Measurements from ENCODE around the gene IRX2.

DNA sequence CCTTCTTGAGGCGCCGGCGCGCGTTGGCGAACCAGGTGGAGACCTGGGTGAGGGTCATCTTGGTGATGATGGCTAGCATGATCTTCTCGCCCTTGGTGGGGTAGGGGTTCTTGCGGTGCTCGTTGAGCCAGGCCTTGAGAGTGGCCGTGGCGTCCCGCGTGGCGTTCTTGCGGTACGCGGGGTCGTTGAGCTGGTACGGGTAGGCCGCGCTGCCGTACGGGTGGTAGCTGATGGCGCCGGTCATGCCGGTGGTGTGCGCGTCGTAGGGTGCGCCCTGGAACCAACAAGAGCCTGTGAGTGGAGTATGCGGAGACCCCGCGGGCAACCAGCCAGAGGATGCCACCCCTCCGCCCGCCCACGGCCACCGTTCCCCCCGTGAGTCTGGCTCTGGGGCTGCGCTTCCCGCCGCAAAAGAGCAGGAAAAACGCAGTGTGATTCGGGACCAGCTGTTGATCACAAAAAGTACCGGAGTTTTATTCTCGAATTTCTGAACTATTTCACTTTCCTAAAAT lies 1.9 kb downstream of the IRX2 start:
- TF ChIP-seq, protein P1, sequence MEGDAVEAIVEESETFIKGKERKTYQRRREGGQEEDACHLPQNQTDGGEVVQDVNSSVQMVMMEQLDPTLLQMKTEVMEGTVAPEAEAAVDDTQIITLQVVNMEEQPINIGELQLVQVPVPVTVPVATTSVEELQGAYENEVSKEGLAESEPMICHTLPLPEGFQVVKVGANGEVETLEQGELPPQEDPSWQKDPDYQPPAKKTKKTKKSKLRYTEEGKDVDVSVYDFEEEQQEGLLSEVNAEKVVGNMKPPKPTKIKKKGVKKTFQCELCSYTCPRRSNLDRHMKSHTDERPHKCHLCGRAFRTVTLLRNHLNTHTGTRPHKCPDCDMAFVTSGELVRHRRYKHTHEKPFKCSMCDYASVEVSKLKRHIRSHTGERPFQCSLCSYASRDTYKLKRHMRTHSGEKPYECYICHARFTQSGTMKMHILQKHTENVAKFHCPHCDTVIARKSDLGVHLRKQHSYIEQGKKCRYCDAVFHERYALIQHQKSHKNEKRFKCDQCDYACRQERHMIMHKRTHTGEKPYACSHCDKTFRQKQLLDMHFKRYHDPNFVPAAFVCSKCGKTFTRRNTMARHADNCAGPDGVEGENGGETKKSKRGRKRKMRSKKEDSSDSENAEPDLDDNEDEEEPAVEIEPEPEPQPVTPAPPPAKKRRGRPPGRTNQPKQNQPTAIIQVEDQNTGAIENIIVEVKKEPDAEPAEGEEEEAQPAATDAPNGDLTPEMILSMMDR (IDR thresholded peaks at IDR 0.05 in 4 of 5, conservative IDR thresholded peaks at IDR 0.05 in 1 of 5), result no peak
- no peak for TF ChIP-seq POLR2A (IDR thresholded peaks at IDR 0.05)
